ENCODE data around the gene CAVIN1.
A peak's percentile ranks its signal among the peaks of the same experiment; 100 is the strongest.
"Not testable (repeated sequence)": the region's sequence is repeated elsewhere in the genome, so short reads cannot be mapped to it uniquely, and the experiment has no call there.

Gene CAVIN1

GRCh38 chr17:42381898-42382297, 41.2 kb downstream of the CAVIN1 start:
- DNase-seq (ENCODE audit: extremely low read depth in 1 of 2, low read depth in 1 of 2), result no peak

- no peak for DNase-seq (ENCODE audit: extremely low read depth in 1 of 2, low read depth in 1 of 2)
These were observed 42.1 kb downstream of the CAVIN1 start for GRCh38 chr17:42380935-42381334.

GRCh38 chr17:42378959-42379594, 44.0 kb downstream of the CAVIN1 start:
- no peak for DNase-seq (ENCODE audit: extremely low read depth in 1 of 2, low read depth in 1 of 2)

- no peak for DNase-seq (ENCODE audit: extremely low read depth in 1 of 2, low read depth in 1 of 2)
These were observed 44.6 kb downstream of the CAVIN1 start for GRCh38 chr17:42378359-42378958.

GRCh38 chr17:42373896-42374295, 49.2 kb downstream of the CAVIN1 start:
- no peak for DNase-seq (ENCODE audit: extremely low read depth in 1 of 2, low read depth in 1 of 2)

- no peak for DNase-seq (ENCODE audit: extremely low read depth in 1 of 2, low read depth in 1 of 2)
These were observed 50.9 kb downstream of the CAVIN1 start for GRCh38 chr17:42372142-42372541.

- DNase-seq (ENCODE audit: extremely low read depth in 1 of 2, low read depth in 1 of 2), result not testable (repeated sequence)
These were observed 54.1 kb downstream of the CAVIN1 start for GRCh38 chr17:42368797-42369561.

GRCh38 chr17:42368310-42368709, 54.7 kb downstream of the CAVIN1 start:
- DNase-seq (ENCODE audit: extremely low read depth in 1 of 2, low read depth in 1 of 2), result not testable (repeated sequence)

- DNase-seq (ENCODE audit: extremely low read depth in 1 of 2, low read depth in 1 of 2), result not testable (repeated sequence)
These were observed 56.7 kb downstream of the CAVIN1 start for GRCh38 chr17:42366176-42367023.

- DNase-seq (ENCODE audit: extremely low read depth in 1 of 2, low read depth in 1 of 2), result peak in 1 of 2 donors; percentile 54
These were observed 57.9 kb downstream of the CAVIN1 start for GRCh38 chr17:42365136-42365535.

- DNase-seq (ENCODE audit: extremely low read depth in 1 of 2, low read depth in 1 of 2), result no peak
These were observed 59.1 kb downstream of the CAVIN1 start for GRCh38 chr17:42363767-42364585.

- DNase-seq (ENCODE audit: extremely low read depth in 1 of 2, low read depth in 1 of 2), result no peak
These were observed 59.8 kb downstream of the CAVIN1 start for GRCh38 chr17:42363231-42363630.

GRCh38 chr17:42362245-42362961, 60.7 kb downstream of the CAVIN1 start:
- no peak for DNase-seq (ENCODE audit: extremely low read depth in 1 of 2, low read depth in 1 of 2)

GRCh38 chr17:42361781-42362186, 61.3 kb downstream of the CAVIN1 start:
- peak in 1 of 2 donors; percentile 48 for DNase-seq (ENCODE audit: extremely low read depth in 1 of 2, low read depth in 1 of 2)

GRCh38 chr17:42360388-42360787, 62.7 kb downstream of the CAVIN1 start:
- DNase-seq (ENCODE audit: extremely low read depth in 1 of 2, low read depth in 1 of 2), result not testable (repeated sequence)

- DNase-seq (ENCODE audit: extremely low read depth in 1 of 2, low read depth in 1 of 2), result no peak
These were observed 63.9 kb downstream of the CAVIN1 start for GRCh38 chr17:42359133-42359532.

GRCh38 chr17:42358434-42358833, 64.6 kb downstream of the CAVIN1 start:
- DNase-seq (ENCODE audit: extremely low read depth in 1 of 2, low read depth in 1 of 2), result no peak

- DNase-seq (ENCODE audit: extremely low read depth in 1 of 2, low read depth in 1 of 2), result no peak
These were observed 67.9 kb downstream of the CAVIN1 start for GRCh38 chr17:42354956-42355843.

All from stimulated activated CD8-positive, alpha-beta memory T cell treated with anti-CD3 and anti-CD28 coated beads, Interleukin-7, amount 100 ng/mL, for 48 hours (primary cell).